ENCODE data around the gene TMEM63C.

- TF ChIP-seq CTCF (IDR thresholded peaks at IDR 0.05; ENCODE audit: insufficient read depth, low read length, poor library complexity, severe bottlenecking): no peak
- TF ChIP-seq EZH2phosphoT487 (conservative IDR thresholded peaks at IDR 0.05; ENCODE audit: low read length): no peak
These were observed 24.0 kb downstream of the TMEM63C start for GRCh38 chr14:77205566-77205965.
